Activated CD4-positive, CD25-positive, alpha-beta regulatory T cell treated with anti-CD3 and anti-CD28 coated beads, Interleukin-2, amount 50 U/mL, for 72 hours (primary cell): ENCODE data around the gene UBR3.

ENCODE experiments used
- DNase-seq: peaks from one replicate; pipeline ENCODE4 v3.0.0; 2021

UBR3 gene

GRCh38 chr2:170013802-170014551 is 186.7 kb downstream of the UBR3 start:
- DNase-seq: no peak

GRCh38 chr2:170014769-170015168 is 187.5 kb downstream of the UBR3 start:
- no peak for DNase-seq

GRCh38 chr2:170017860-170018532 is 190.7 kb downstream of the UBR3 start:
- DNase-seq: no peak

GRCh38 chr2:170019060-170019805 is 192.0 kb downstream of the UBR3 start:
- no peak for DNase-seq

GRCh38 chr2:170020777-170021176 is 193.5 kb downstream of the UBR3 start:
- no peak for DNase-seq

GRCh38 chr2:170022692-170023091 is 195.4 kb downstream of the UBR3 start:
- DNase-seq: no peak

- no peak for DNase-seq
Observed at GRCh38 chr2:170024721-170025120, 197.5 kb downstream of the UBR3 start.

- no peak for DNase-seq
Observed at GRCh38 chr2:170025223-170025622, 198.0 kb downstream of the UBR3 start.

GRCh38 chr2:170026361-170026760 is 199.1 kb downstream of the UBR3 start:
- DNase-seq: no peak

- DNase-seq: no peak
Observed at GRCh38 chr2:170029551-170029950, 202.3 kb downstream of the UBR3 start.

- DNase-seq: no peak
Observed at GRCh38 chr2:170030040-170030439, 202.8 kb downstream of the UBR3 start.

GRCh38 chr2:170031288-170031687 is 204.0 kb downstream of the UBR3 start:
- no peak for DNase-seq

- no peak for DNase-seq
Observed at GRCh38 chr2:170034596-170034995, 207.3 kb downstream of the UBR3 start.

- no peak for DNase-seq
Observed at GRCh38 chr2:170038734-170039133, 211.5 kb downstream of the UBR3 start.

GRCh38 chr2:170039401-170040172 is 212.3 kb downstream of the UBR3 start:
- DNase-seq: no peak

GRCh38 chr2:170044751-170045478 is 217.7 kb downstream of the UBR3 start:
- no peak for DNase-seq

GRCh38 chr2:170047331-170048065 is 220.2 kb downstream of the UBR3 start:
- DNase-seq: no peak

- no peak for DNase-seq
Observed at GRCh38 chr2:170052151-170052550, 224.9 kb downstream of the UBR3 start.

GRCh38 chr2:170054997-170055396 is 227.7 kb downstream of the UBR3 start:
- no peak for DNase-seq

- DNase-seq: no peak
Observed at GRCh38 chr2:170056900-170057299, 229.6 kb downstream of the UBR3 start.

- DNase-seq: no peak
Observed at GRCh38 chr2:170063456-170064235, 236.4 kb downstream of the UBR3 start.
